SU-DHL-6 (cell line): ENCODE data around the gene MSL3B.

Source experiments
- H2AFZ ChIP-seq: fragments of 200-600 bp; sonication (generic); 2 replicates; pipeline ENCODE4 v1.6.1; 2014; ENCODE audit warnings: low read depth, mild to moderate bottlenecking, moderate library complexity, mixed read lengths, antibody characterized with exemption, low read length; ENCODE audit not compliant: severe bottlenecking
- H3F3A ChIP-seq: fragments of 200-600 bp; shearing (Covaris generic); 2 replicates; pipeline ENCODE4 v1.6.0; 2016; ENCODE audit warnings: antibody characterized with exemption, mild to moderate bottlenecking; ENCODE audit not compliant: insufficient read depth
- H3K27ac ChIP-seq: fragments of 200-600 bp; sonication (generic); 2 replicates; pipeline ENCODE4 v1.5.1; 2016; ENCODE audit warnings: low read depth, mild to moderate bottlenecking, low read length, moderate library complexity, mixed read lengths
- H3K27me3 ChIP-seq: fragments of 200-600 bp; sonication (generic), shearing (Covaris generic); 2 replicates; pipeline ENCODE4 v1.6.0; 2014; ENCODE audit warnings: mild to moderate bottlenecking, low read length
- H3K36me3 ChIP-seq: fragments of 200-600 bp; sonication (generic); 2 replicates; pipeline ENCODE4 v1.6.1; 2014; ENCODE audit warnings: mild to moderate bottlenecking, low read length, mixed read lengths
- H3K4me2 ChIP-seq: fragments of 300-600, 200-600 bp; shearing (Covaris generic), sonication (generic); 2 replicates; pipeline ENCODE4 v1.6.0; 2014; ENCODE audit warnings: low read length, low read depth, mild to moderate bottlenecking; ENCODE audit not compliant: poor library complexity, severe bottlenecking
- H3K4me3 ChIP-seq: fragments of 200-600 bp; sonication (generic); 2 replicates; pipeline ENCODE4 v1.5.1; 2014; ENCODE audit warnings: antibody characterized with exemption, low read length, mild to moderate bottlenecking, mixed read lengths; ENCODE audit not compliant: insufficient read depth, poor library complexity, severe bottlenecking
- H3K79me2 ChIP-seq: fragments of 200-600 bp; sonication (generic); 2 replicates; pipeline ENCODE4 v1.6.1; 2014; ENCODE audit warnings: mild to moderate bottlenecking, low read length, moderate library complexity; ENCODE audit not compliant: insufficient read depth
- H3K9ac ChIP-seq: fragments of 200-600 bp; sonication (generic); 2 replicates; pipeline ENCODE4 v1.7.0; 2014; ENCODE audit warnings: mild to moderate bottlenecking, low read length
- H3K9me2 ChIP-seq: fragments of 200-600 bp; sonication (generic); replicated peaks from 2 replicates; pipeline ENCODE4 v1.6.1; 2014; ENCODE audit warnings: low read length; ENCODE audit not compliant: insufficient read depth
- H3K9me3 ChIP-seq: fragments of 200-600 bp; sonication (generic); 2 replicates; pipeline ENCODE4 v1.6.1; 2014; ENCODE audit warnings: low read length, mixed read lengths; ENCODE audit not compliant: insufficient read depth
- H4K20me1 ChIP-seq: fragments of 200-600 bp; sonication (generic); 2 replicates; pipeline ENCODE4 v1.6.1; 2014; ENCODE audit warnings: low read depth, mild to moderate bottlenecking, antibody characterized with exemption, low read length, moderate library complexity, mixed read lengths
- EZH2phosphoT487 ChIP-seq: fragments of 200-600 bp; sonication (generic), shearing (Covaris generic); conservative IDR thresholded peaks from 2 replicates; pipeline ENCODE4 v1.6.1; 2018; ENCODE audit warnings: mild to moderate bottlenecking, antibody characterized with exemption, low read length, moderate library complexity, mixed read lengths
- TF ChIP-seq, protein P1 (sequence below): fragments of 200-600 bp; sonication (generic); IDR thresholded peaks from one replicate; pipeline ENCODE4 v1.5.1; 2017; ENCODE audit warnings: antibody characterized with exemption, mild to moderate bottlenecking, low read length, moderate library complexity; ENCODE audit not compliant: insufficient read depth, poor library complexity, severe bottlenecking

Gene MSL3B

GRCh38 chr2:233867993-233868532 lies at the start of gene MSL3B:
Gene MSL3B (minus strand): TSS chr2:233868386.
- H3K4me2 ChIP-seq: peak within 1 kb of the TSS; percentile 25
- no peaks in the 10 kb centered on the region for H3F3A ChIP-seq
- no peak within 1 kb of the TSS for H2AFZ ChIP-seq
- no peaks in the 10 kb centered on the region for H3K9me2 ChIP-seq
- 0 out of 2 replicates have a peak, but pooled peaks cover 3% of the 10 kb centered on the region for H3K36me3 ChIP-seq
- no peaks in the 10 kb centered on the region for H3K79me2 ChIP-seq
- H4K20me1 ChIP-seq: no peaks in the 10 kb centered on the region
- no peaks in the 10 kb centered on the region for H3K9me3 ChIP-seq
- H3K27me3 ChIP-seq: no peaks in the 10 kb centered on the region
- H3K4me3 ChIP-seq: no peak within 1 kb of the TSS
- H3K27ac ChIP-seq: no peak within 1 kb of the TSS
- TF ChIP-seq, protein P1, sequence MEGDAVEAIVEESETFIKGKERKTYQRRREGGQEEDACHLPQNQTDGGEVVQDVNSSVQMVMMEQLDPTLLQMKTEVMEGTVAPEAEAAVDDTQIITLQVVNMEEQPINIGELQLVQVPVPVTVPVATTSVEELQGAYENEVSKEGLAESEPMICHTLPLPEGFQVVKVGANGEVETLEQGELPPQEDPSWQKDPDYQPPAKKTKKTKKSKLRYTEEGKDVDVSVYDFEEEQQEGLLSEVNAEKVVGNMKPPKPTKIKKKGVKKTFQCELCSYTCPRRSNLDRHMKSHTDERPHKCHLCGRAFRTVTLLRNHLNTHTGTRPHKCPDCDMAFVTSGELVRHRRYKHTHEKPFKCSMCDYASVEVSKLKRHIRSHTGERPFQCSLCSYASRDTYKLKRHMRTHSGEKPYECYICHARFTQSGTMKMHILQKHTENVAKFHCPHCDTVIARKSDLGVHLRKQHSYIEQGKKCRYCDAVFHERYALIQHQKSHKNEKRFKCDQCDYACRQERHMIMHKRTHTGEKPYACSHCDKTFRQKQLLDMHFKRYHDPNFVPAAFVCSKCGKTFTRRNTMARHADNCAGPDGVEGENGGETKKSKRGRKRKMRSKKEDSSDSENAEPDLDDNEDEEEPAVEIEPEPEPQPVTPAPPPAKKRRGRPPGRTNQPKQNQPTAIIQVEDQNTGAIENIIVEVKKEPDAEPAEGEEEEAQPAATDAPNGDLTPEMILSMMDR: no peak
- no peak for TF ChIP-seq EZH2phosphoT487
- no peak within 1 kb of the TSS for H3K9ac ChIP-seq

GRCh38 chr2:233917116-233917515 lies 48.9 kb upstream of the MSL3B start, which contains the start of gene TRPM8:
Gene TRPM8 (plus strand): TSS chr2:233917373. CDS start chr2:233926538, 9,165 bp downstream.
- Histone ChIP-seq H2AFZ (no peak within 1 kb of the TSS), H3K27me3 (no peaks in the 10 kb centered on the region), H3F3A (no peaks in the 10 kb centered on the region), H3K4me3 (no peak within 1 kb of the TSS), H3K9ac (no peak within 1 kb of the TSS), H3K9me3 (no peaks in the 10 kb centered on the region), H4K20me1 (no peaks in the 10 kb centered on the region), H3K9me2 (no peaks in the 10 kb centered on the region), H3K27ac (no peak within 1 kb of the TSS), H3K36me3 (no peaks in the 10 kb centered on the region), H3K4me2 (no peak within 1 kb of the TSS), H3K79me2 (no peaks in the 10 kb centered on the region)
- TF ChIP-seq, protein P1: no peak
- no peak for TF ChIP-seq EZH2phosphoT487

DNA sequence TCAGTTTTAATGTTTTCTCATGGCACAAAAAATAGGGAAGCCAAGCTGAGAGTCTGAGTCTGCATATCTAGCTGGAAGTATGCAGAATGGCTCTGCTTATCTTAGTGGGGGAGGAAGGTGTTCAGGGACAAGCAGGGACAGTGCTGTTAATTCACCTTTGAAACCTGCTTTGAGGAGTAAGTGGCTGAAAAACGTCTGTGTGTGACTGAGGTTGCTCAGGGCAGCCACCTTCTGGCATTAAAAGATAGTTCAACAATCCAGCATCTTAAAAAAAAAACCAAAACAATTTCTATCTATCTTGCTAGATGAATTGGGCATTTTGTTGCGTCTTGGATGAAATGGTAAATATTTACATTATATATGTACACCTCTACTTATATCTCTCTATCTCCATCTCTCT lies 46.9 kb upstream of the MSL3B start:
- no peaks in the 10 kb centered on the region for H3K9me3 ChIP-seq
- H3K27ac ChIP-seq: no peak overlapping the region
- no peak overlapping the region for H2AFZ ChIP-seq
- H3K4me3 ChIP-seq: no peak overlapping the region
- H3K36me3 ChIP-seq: no peaks in the 10 kb centered on the region
- TF ChIP-seq, protein P1: no peak
- no peak for TF ChIP-seq EZH2phosphoT487
- no peak overlapping the region for H3K4me2 ChIP-seq
- H3K27me3 ChIP-seq: no peaks in the 10 kb centered on the region
- H3K9me2 ChIP-seq: no peaks in the 10 kb centered on the region
- no peaks in the 10 kb centered on the region for H3K79me2 ChIP-seq
- H3K9ac ChIP-seq: no peak overlapping the region
- H3F3A ChIP-seq: no peaks in the 10 kb centered on the region
- no peaks in the 10 kb centered on the region for H4K20me1 ChIP-seq
